HG03159 (cell line): ENCODE data around the gene RNF125.
A peak's percentile ranks its signal among the peaks of the same experiment; 100 is the strongest.
"Not testable (repeated sequence)": the region's sequence is repeated elsewhere in the genome, so short reads cannot be mapped to it uniquely, and the experiment has no call there.

Experiments
- ATAC-seq: cut with Tn5 transposase; IDR thresholded peaks from one replicate; pipeline ENCODE4 v1.9.1; 2021; ENCODE audit warnings: mild to moderate bottlenecking, moderate library complexity; ENCODE audit not compliant: unreplicated experiment

The RNF125 gene

GRCh38 chr18:32018331-32019250 lies at the start of gene RNF125:
Gene RNF125 (plus strand): TSS chr18:32018825. CDS start chr18:32018864, 39 bp downstream.
- peak; percentile 81 for ATAC-seq

- ATAC-seq = no peak
Measured at GRCh38 chr18:31970617-31971016, 48.0 kb upstream of the RNF125 start.

DNA sequence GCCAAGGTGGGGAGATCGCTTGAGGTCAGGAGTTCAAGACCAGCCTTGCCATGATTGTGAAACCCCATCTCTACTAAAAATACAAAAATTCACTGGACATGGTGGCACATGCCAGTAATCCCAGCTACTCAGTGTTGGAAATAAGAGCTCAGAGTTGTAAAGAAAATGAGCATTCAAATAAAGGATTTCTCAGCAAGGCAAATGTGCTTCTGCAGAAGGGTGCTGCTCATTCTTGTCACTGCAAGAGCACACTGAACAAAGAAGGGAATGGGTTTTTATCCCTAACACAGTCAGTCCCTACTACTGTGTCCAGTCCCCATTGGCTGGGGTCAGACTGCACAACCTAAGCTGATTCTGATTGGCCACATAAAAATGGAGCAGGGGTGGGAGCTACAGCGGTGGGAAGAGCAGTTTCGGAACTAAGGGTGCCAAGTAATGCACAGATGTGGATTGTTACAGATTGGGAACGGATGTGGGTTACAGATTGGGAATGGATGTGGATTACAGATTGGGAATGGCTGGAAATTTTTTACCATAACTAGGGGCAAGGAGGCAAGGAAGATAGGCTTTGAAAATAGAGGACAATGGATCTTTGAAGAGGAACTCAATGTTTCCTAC lies 44.6 kb upstream of the RNF125 start:
- no peak for ATAC-seq

GRCh38 chr18:31976242-31976641 lies 42.4 kb upstream of the RNF125 start:
- no peak for ATAC-seq

- no peak for ATAC-seq
Measured at GRCh38 chr18:31977270-31977872, 41.3 kb upstream of the RNF125 start.

- ATAC-seq = no peak
Measured at GRCh38 chr18:31978616-31979015, 40.0 kb upstream of the RNF125 start.

DNA sequence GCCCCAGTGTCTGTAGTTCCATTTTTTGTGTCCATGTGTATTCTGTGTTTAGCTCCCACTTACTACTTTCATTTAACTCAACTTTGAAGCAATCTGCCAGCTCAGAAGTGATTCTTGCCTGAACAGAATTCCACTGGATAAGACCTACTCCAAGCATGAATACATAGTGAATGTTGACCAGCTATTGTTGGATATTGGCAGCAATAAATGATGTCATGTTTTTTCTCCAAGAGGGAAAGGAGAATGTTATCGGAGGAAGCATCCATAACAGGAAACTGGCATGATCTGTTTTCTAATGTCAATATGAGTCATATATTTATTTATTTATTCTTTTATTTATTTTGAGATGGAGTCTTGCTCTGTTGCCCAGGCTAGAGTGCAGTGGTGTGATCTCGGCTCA lies 38.9 kb upstream of the RNF125 start:
- no peak for ATAC-seq

DNA sequence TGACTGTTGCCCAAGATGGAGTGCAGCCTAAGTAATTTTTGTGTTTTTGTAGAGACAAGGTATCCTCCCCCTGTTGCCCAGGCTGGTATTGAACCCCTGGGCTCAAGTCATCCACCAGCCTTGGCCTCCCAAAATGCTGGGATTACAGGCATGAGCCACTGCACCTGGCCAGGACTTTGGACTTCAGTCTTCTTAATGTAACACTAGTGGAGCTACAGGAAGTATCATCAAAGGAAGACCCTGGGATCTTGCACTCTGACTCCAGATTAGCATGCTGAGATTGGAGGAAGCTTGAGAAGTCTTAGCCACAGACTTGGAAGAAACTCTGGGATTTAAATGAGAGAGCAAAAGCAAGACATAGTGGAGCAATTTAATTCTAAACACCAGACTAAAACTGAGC lies 37.8 kb upstream of the RNF125 start:
- no peak for ATAC-seq

DNA sequence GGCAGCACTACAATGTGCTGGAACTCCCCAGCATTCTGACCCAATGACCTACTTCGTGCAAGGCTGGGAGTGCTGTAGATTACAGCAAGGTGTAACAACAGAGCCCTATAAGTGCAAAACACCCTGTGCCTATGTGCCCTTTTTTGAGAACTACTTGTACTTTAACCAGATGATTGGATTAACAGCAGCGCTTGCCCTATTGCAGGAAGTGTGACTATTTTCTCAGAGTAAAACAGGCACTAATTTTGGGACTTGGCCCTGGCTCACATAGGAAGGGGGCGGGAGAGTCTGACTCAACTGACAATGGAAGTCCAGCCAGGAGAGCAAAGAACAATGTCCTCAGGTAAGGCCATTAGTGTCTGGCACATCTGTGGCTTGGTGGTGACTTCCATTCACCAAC lies 35.6 kb upstream of the RNF125 start:
- no peak for ATAC-seq

- no peak for ATAC-seq
Measured at GRCh38 chr18:31983976-31984375, 34.6 kb upstream of the RNF125 start.

GRCh38 chr18:31990823-31991222 lies 27.8 kb upstream of the RNF125 start:
- ATAC-seq = peak; percentile 98

- no peak for ATAC-seq
Measured at GRCh38 chr18:31996007-31996406, 22.6 kb upstream of the RNF125 start.

DNA sequence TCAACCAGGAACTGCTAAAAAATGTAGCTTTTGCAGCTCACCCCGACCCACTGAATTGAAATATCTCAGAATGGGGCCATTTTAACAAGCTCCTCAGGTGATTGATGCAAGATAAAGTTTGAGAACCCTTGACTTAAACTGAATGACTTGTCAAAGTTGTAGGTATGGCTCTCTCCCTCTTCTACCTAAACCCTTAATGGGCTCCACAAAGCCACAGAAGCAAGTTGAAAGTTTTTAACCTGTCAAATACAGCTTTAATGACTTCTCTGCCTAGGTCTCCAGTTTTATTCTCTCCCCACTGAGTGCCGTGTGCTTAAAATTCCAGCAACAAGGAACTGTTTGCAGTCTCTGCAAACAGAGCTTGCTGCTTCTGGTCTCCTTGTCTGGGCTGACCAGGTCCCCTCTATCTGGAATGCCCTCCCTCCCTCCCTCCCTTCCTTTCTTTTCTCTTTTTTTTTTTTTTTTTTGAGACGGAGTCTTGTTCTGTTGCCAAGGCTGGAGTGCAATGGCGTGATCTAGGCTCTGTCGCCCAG lies 19.7 kb upstream of the RNF125 start:
- ATAC-seq = no peak

DNA sequence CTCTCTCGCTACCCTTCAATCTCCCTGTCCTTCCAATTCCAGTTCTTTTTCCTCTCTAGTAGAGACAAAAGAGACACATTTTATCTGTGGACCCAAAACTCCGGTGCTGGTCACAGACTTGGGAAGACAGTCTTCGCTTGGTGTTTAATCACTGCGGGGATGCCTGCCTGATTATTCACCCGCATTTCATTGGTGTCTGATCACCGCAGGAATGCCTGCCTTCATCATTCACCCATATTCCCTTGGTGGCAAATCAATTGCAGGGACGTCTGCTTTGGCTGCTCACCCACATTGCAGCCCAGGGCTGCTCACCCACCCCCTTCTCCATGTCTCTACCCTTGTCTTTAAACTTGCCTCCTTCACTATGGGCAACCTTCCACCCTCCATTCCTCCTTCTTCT lies 17.5 kb upstream of the RNF125 start:
- not testable (repeated sequence) for ATAC-seq

DNA sequence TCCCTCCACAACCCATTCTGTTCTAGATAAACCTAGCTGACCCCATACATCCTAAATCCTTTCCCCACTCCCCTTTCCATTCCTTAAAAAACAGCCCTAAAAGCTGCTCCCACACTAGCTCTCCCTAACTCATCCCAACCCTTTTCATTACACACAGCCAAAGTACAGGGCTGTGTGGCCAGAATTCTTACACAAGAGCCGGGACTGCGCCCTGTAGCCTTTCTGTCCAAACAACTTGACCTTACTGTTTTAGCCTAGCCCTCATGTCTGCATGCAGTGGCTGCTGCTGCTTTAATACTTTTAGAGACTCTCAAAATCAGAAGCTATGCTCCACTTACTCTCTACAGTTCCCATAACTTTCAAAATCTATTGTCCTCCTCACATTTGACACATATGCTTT lies 14.8 kb upstream of the RNF125 start:
- ATAC-seq = not testable (repeated sequence)

DNA sequence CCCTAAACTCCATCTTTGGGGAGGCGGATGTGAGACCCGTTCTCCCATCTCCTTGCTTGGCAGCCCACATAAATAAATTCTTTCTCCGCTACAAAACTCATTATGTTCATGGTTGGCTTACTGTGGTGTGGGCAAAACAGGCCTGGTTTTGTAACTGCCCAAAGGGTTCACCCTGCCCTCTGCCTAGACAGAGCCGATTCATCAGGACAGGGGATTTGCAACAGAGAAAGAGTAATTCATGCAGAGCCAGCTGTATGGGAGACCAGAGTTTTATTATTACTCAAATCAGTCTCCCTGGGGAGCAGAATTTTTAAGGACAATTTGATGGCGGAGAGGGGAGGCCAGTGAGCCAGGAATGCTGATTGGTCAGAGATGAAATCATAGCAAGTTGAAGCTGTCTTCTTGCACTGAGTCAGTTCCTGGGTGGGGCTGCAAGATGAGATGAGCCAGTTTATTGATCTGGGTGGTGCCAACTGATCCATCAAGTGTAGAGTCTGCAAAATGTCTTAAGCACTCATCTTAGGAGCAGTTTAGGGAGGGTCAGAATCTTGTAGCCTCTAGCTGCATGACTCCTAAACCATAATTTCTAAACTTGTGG lies 8.4 kb upstream of the RNF125 start:
- no peak for ATAC-seq

DNA sequence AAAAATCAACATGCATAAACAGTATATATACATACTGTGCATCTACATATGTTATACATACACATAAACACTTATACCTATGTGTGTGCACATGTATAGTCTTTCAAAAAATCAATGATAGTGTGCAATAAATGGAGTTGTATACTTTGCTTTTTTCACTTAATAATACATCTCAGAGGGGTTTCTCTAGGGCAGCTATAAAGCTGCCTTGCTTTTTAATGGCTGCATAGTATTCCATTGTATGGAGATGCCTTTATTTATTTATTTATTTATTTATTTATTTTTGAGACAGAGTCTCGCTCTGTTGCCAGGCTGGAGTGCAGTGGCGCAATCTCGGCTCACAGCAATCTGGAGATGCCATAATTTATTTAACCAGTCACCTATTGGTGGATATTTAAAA lies 7.4 kb upstream of the RNF125 start:
- ATAC-seq = no peak

- no peak for ATAC-seq
Measured at GRCh38 chr18:32019251-32019948, 775 bp downstream of the RNF125 start.

- not testable (repeated sequence) for ATAC-seq
Measured at GRCh38 chr18:32019949-32020625, 1.5 kb downstream of the RNF125 start.
